Tibial artery (tissue), 4 donors: ENCODE results near the gene OSBPL2.

ENCODE experiments used
- DNase-seq, 2 donors: peaks; one replicate each; pipeline ENCODE4 v3.0.0-alpha.2; 2019
- H3K27ac ChIP-seq, 2 donors: fragments of 200-600 bp; sonication (generic) in 1 of 2; 1 replicate in 1 of 2; 2 replicates in 1 of 2; pipeline ENCODE4 v1.5.1; 2018 to 2019; ENCODE audit warnings: mild to moderate bottlenecking in 1 of 2
- H3K27me3 ChIP-seq, 2 donors: fragments of 200-600 bp; sonication (generic) in 1 of 2; one replicate each; pipeline versions ENCODE4 v1.5.1 to v1.6.0; 2016 to 2019
- H3K36me3 ChIP-seq, 3 donors: fragments of 200-600 bp; sonication (generic) in 2 of 3; one replicate each; pipeline ENCODE4 v1.5.1; 2016 to 2019; ENCODE audit warnings: mild to moderate bottlenecking in 2 of 3
- H3K4me1 ChIP-seq, 4 donors: fragments of 200-600 bp; sonication (generic) in 2 of 4; 1 replicate in 3 of 4; 2 replicates in 1 of 4; pipeline ENCODE4 v1.5.1; 2016 to 2019
- H3K4me3 ChIP-seq, 2 donors: fragments of 200-600 bp; sonication (generic) in 1 of 2; 1 replicate in 1 of 2; 2 replicates in 1 of 2; pipeline ENCODE4 v1.5.1; 2018 to 2019; ENCODE audit warnings: mild to moderate bottlenecking in 2 of 2
- H3K9me3 ChIP-seq, 3 donors: fragments of 200-600 bp; sonication (generic) in 1 of 3; one replicate each; pipeline ENCODE4 v1.5.1; 2016 to 2019
- CTCF ChIP-seq, 2 experiments: fragments of 200-600 bp in 1 of 2; fragments of 450-650 bp in 1 of 2; IDR thresholded peaks; one replicate each; pipeline ENCODE4 v1.5.1; 2017 to 2019; ENCODE audit warnings: antibody characterized with exemption in 2 of 2, mild to moderate bottlenecking in 1 of 2, moderate library complexity in 1 of 2
- intact Hi-C: fragments of 100-400 bp; cut with DNase I; formaldehyde crosslinking; loops from one replicate; pipeline ENCODE4 v1.15.0; 2023; ENCODE audit warnings: low total_unique reads

Gene OSBPL2

DNA sequence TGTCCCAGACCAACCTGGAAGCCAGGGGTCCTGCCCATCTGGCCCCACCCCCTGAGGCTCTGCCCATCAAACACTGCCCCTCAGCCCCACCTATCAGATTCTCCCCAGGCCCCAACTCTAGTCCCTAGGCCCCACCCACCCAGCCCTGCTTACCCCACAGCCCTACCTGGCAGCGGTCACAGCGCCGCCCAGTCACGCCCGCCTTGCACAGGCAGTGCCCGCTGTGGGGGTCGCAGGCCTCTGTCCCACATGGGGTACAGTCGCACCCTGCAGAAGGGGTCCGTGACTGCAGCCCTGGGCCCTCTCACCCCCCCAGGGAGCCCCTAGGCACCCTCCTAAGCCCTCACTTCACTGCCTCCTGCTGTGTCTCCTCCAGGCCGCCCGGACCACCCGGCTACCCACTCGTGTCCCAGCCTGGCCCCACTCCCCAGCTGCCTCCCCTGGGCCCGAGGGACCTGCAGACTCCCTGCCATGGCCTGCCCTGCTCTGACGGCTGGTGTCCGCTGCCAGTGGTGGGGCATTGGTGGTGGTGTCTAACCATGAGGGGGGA is 84.2 kb downstream of the OSBPL2 start:
- Histone ChIP-seq H3K36me3 (peaks cover 84 to 92% (median 84%) of the 10 kb centered on the region in 3 donors), H3K27me3 (no peaks in the 10 kb centered on the region), H3K9me3 (no peaks in the 10 kb centered on the region), H3K27ac (no peak overlapping the region), H3K4me3 (no peak overlapping the region), H3K4me1 (no peaks in the 10 kb centered on the region)
- DNase-seq, result no peak
- no peak for TF ChIP-seq CTCF (IDR thresholded peaks at IDR 0.05)
- intact Hi-C loops, result no loop called here

DNA sequence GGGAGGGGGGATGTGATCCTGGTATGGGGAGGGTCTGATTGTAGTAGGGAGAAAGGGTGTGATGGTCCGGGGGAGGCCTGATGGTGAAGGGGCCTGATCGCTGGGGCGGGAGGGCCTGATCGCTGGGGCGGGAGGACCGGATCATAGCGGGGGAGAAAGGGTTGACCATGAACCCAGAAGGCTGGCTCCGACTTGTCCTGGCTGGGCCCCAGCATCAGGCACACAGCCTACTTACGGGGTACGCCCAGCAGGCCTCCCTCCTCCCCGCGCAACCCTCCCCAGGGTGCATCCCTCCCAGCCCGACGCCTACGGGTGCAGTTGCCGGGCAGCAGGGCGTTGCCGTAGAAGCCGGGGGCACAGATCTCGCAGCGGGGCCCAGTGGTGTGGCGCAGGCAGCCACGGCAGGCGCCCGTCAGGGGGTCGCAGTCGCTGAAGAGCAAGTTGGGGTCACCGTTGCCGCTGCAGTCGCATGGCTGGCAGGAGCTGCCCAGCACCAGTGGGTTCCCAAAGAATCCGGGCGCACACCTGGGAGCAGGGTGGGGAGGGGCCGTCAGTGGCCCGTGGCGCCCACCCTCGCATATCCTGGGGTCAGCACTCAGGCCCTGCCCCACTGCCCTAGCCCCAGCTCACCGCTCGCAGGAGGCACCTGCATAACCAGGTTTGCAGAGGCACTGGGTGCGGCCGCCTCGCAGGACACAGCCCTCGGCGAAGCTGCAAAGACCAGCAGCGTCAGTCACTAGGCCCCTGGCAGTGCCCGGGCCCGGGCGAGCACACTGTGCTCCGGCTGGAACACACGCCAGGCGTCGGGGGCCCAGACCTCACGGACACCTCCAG is 85.0 kb downstream of the OSBPL2 start:
- no peak for DNase-seq
- H3K27ac ChIP-seq, result no peak overlapping the region
- no peaks in the 10 kb centered on the region for H3K9me3 ChIP-seq
- H3K27me3 ChIP-seq, result no peaks in the 10 kb centered on the region
- TF ChIP-seq CTCF (IDR thresholded peaks at IDR 0.05), result no peak
- H3K4me1 ChIP-seq, result no peaks in the 10 kb centered on the region
- H3K36me3 ChIP-seq, result peaks cover 89 to 96% (median 90%) of the 10 kb centered on the region in 3 donors
- no peak overlapping the region for H3K4me3 ChIP-seq
- intact Hi-C loops, result no loop called here

GRCh38 chr20:62323980-62324906 is 85.9 kb downstream of the OSBPL2 start:
- intact Hi-C loops, result no loop called here
- no peak for TF ChIP-seq CTCF (IDR thresholded peaks at IDR 0.05)
- DNase-seq, result no peak
- Histone ChIP-seq H3K27ac (no peak overlapping the region), H3K36me3 (peaks cover 89 to 96% (median 90%) of the 10 kb centered on the region in 3 donors), H3K4me3 (no peak overlapping the region), H3K27me3 (no peaks in the 10 kb centered on the region), H3K9me3 (no peaks in the 10 kb centered on the region), H3K4me1 (no peaks in the 10 kb centered on the region)

DNA sequence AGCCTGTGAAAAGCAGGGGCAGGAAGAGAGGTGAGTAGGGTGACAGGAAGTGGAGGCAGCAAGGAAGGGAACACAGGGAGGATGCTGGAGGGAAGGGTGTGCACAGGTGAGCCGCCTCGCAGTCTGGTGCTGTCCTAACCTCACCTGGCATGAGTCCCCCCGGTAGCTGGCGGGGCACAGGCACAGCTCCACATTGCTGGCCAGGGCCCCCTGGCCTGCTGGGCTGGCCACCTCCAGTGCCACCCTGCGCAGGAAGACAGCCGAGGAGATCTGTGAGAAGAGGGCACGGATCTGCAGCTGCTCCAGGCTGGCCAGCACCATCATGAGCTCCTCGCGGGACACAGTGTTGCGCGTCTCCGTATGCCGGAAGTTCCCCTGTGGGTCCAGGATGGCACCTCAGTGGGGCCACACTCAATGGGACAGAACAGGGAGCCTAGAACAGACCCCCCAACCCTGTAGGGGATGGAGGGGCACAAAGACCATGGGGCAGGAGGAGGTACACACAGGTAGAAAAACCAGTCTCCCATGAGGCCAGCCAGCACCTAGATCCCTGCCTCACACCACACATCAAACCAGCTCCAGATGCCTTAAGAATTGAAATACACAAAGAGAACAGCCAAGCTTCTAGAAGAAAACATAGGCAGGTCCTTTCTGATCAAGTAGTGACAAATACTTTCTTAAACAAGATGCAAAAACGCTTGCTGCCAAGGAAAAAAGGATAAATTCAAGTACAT is 87.0 kb downstream of the OSBPL2 start:
- peaks cover 91 to 96% (median 92%) of the 10 kb centered on the region in 3 donors for H3K36me3 ChIP-seq
- DNase-seq, result no peak
- TF ChIP-seq CTCF (IDR thresholded peaks at IDR 0.05), result no peak
- no peaks in the 10 kb centered on the region for H3K9me3 ChIP-seq
- no peaks in the 10 kb centered on the region for H3K27me3 ChIP-seq
- no peaks in the 10 kb centered on the region for H3K4me1 ChIP-seq
- intact Hi-C loops, result no loop called here
- H3K4me3 ChIP-seq, result no peak overlapping the region
- H3K27ac ChIP-seq, result no peak overlapping the region

DNA sequence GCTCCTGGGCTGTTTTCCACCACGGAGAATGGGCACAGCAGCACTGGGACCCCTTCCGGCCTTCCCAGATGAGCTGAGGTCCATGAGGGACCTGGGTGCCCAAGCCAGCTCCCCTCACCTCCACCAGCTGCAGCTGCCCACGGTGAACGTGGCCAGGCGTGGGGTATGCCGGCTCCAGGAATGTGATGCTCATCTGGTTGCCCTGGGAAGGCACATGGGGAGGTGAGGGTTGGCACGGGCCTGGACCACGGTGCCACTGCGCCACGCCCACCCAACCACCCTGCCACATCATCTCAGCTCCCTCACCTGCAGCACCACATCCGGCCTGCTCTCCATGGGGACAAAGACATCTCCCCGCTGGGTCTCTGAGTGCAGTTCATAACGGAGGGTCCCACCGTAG is 88.2 kb downstream of the OSBPL2 start:
- Histone ChIP-seq H3K27ac (no peak overlapping the region), H3K36me3 (peaks cover 97 to 100% (median 98%) of the 10 kb centered on the region in 3 donors), H3K4me1 (no peaks in the 10 kb centered on the region), H3K9me3 (no peaks in the 10 kb centered on the region), H3K27me3 (no peaks in the 10 kb centered on the region), H3K4me3 (no peak overlapping the region)
- DNase-seq, result no peak
- TF ChIP-seq CTCF (IDR thresholded peaks at IDR 0.05), result no peak
- intact Hi-C loops, result no loop called here
